Activated naive CD4-positive, alpha-beta T cell treated with anti-CD3 and anti-CD28 coated beads, Interleukin-2, amount 10 ng/mL, durations not matched to agents 7 days and 5 days (primary cell): ENCODE measurements around the gene LANCL3.
"Not testable (repeated sequence)": the region's sequence is repeated elsewhere in the genome, so short reads cannot be mapped to it uniquely, and the experiment has no call there.

Experiments
- CTCF ChIA-PET: fragments of 350-600 bp; sonication (Branson Sonifier 250); formaldehyde crosslinking; loops from one replicate; lab custom pipeline; 2021; ENCODE audit warnings: antibody characterized with exemption; lab: Charles Lee
- DNase-seq: peaks from one replicate; pipeline ENCODE4 v3.0.0-alpha.2; 2020
- H3K27ac Mint-ChIP-seq: one replicate; pipeline ENCODE4 v1.8.0; 2021; ENCODE audit warnings: mild to moderate bottlenecking, moderate library complexity, mixed read lengths
- H3K27me3 Mint-ChIP-seq: one replicate; pipeline ENCODE4 v1.8.0; 2021; ENCODE audit warnings: mild to moderate bottlenecking, mixed read lengths
- H3K36me3 Mint-ChIP-seq: one replicate; pipeline ENCODE4 v1.8.0; 2021; ENCODE audit warnings: mixed read lengths
- H3K4me1 Mint-ChIP-seq: one replicate; pipeline ENCODE4 v1.8.0; 2021; ENCODE audit warnings: mixed read lengths
- H3K4me3 Mint-ChIP-seq: one replicate; pipeline ENCODE4 v1.8.0; 2021; ENCODE audit warnings: mild to moderate bottlenecking, moderate library complexity, mixed read lengths
- H3K9me3 Mint-ChIP-seq: one replicate; pipeline ENCODE4 v1.8.0; 2021; ENCODE audit warnings: mixed read lengths

LANCL3 gene

DNA sequence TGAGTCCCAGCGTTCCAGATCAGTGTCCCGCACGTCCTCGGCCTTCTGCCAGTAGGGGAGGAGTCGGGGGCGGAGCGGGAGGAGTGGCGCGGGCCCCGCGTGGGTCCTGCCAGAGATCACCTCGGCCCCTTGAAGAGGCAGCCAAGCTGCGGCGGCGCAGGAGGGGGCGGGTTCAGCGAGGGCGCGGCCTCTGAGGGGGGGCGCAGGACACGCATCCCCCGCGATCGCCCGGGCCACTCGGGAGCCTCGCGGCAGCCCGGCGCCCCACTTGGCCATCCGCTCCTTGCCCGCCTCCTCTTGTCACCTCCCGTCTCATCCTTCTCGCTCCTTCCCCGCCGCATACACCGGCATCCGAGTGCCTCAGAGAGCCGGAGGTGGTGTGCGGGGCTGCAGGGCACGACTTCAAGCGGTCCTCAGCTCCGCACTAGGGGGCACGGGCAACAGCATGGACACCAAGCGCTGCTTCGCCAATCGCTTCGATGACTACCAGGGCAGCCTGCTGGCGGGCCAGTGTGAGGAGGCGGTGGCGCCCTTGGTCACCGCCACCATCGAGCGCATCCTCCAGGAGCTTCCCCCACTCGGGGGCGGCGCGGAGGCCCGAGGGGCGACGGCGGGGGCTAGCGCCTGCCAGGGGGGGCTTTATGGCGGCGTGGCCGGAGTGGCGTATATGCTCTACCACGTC lies at the start of gene LANCL3:
Gene LANCL3, plus strand, starts transcription at position 236 of the 682 bp plus-strand sequence. Its CDS starts 210 bp downstream, at position 446.
- not testable (repeated sequence) for H3K36me3 Mint-ChIP-seq, H3K9me3 Mint-ChIP-seq, H3K27ac Mint-ChIP-seq
- CTCF ChIA-PET, result interaction anchor here (1.4 kb wide), 1 partner anchor 253 kb away, joined by 7 read pairs; no protein-coding TSS in a partner anchor
- Mint-ChIP-seq H3K4me1 (peaks cover 11% of the 10 kb centered on the region), H3K27me3 (peaks cover 22% of the 10 kb centered on the region), H3K4me3 (peak within 1 kb of the TSS; percentile 74)
- DNase-seq, result peak; percentile 21

DNA sequence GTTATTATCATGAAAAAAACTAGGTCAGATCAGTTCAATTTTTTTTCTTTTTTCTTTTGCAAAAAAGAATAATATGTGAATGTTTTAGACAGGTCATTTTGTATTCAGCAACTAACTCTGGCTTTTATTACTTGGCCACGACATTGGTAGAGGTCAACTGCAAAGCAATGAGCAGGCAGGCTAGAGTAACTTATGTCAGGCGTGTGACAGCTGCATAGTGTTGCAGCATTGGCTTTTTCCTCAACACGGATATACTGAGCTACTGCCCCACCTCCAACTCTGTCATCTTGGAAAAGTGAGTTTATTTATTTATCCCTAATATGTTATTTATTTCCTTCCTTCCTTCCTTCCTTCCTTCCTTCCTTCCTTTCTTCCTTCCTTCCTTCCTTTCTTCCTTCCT lies 47.8 kb upstream of the LANCL3 start:
- not testable (repeated sequence) for H3K27ac Mint-ChIP-seq, H3K4me1 Mint-ChIP-seq

DNA sequence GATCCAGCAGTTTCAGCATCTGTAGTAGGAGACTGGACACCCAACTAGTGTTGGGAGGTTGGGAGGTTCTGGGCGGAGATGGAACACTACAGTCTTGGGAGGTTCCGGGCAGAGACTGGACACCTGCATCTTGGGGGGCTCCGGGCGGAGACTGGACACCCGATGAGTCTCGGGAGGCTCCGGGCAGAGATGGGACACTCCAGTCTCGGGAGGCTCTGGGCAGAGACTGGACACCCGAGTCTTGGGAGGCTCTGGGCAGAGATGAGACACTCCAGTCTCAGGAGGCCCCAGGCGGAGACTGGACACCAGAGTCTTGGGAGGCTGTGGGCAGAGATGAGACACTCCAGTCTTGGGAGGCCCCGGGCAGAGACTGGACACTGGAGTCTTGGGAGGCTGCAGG lies 29.5 kb upstream of the LANCL3 start:
- no peaks in the 10 kb centered on the region for H3K4me1 Mint-ChIP-seq
- no peak overlapping the region for H3K27ac Mint-ChIP-seq
- CTCF ChIA-PET, result no interaction called here
- H3K4me3 Mint-ChIP-seq, result no peak overlapping the region
- no peaks in the 10 kb centered on the region for H3K36me3 Mint-ChIP-seq
- DNase-seq, result no peak
- H3K9me3 Mint-ChIP-seq, result no peaks in the 10 kb centered on the region
- H3K27me3 Mint-ChIP-seq, result no peaks in the 10 kb centered on the region

More for the DNA sequence above, 47.8 kb upstream of the LANCL3 start:
- H3K9me3 Mint-ChIP-seq, CTCF ChIA-PET, DNase-seq, H3K27me3 Mint-ChIP-seq, H3K4me3 Mint-ChIP-seq, H3K36me3 Mint-ChIP-seq: not testable (repeated sequence)

DNA sequence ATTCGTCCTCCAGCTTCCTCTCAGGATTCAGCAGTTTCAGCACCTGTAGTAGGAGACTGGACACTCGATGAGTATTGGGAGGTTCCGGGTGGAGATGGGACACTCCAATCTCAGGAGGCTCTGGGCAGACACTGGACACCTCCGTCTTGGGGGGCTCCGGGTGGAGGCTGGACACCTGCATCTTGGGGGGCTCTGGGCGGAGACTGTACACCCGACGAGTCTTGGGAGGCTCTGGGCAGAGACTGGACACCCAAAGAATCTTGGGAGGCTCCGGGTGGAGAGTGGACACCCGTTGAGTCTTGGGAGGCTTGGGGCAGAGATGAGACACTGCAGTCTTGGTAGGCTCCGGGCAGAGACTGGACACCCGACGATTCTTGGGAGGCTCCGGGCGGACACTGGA lies 28.7 kb upstream of the LANCL3 start:
- no peaks in the 10 kb centered on the region for H3K9me3 Mint-ChIP-seq
- no peak for DNase-seq
- no peaks in the 10 kb centered on the region for H3K4me1 Mint-ChIP-seq
- CTCF ChIA-PET, result no interaction called here
- no peak overlapping the region for H3K4me3 Mint-ChIP-seq
- H3K36me3 Mint-ChIP-seq, result no peaks in the 10 kb centered on the region
- H3K27me3 Mint-ChIP-seq, result no peaks in the 10 kb centered on the region
- H3K27ac Mint-ChIP-seq, result no peak overlapping the region

DNA sequence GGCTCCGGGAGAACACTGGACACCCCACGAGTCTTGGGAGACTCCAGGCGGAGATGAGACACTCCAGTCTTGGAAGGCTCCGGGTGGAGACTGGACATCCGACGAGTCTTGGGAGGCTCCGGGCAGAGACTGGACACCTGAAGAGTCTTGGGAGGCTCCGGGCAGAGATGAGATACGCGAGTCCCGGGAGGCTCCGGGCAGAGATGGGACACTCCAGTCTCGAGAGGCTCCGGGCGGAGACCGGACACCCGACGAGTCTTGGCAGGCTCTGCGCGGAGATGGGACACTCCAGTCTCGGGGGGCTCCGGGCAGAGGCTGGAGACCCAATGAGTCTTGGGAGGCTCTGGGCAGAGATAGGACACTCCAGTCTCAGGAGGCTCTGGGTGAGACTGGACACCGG lies 28.1 kb upstream of the LANCL3 start:
- CTCF ChIA-PET, result no interaction called here
- H3K36me3 Mint-ChIP-seq, result no peaks in the 10 kb centered on the region
- no peaks in the 10 kb centered on the region for H3K9me3 Mint-ChIP-seq
- H3K27me3 Mint-ChIP-seq, result no peaks in the 10 kb centered on the region
- H3K4me1 Mint-ChIP-seq, result no peaks in the 10 kb centered on the region
- no peak for DNase-seq
- no peak overlapping the region for H3K27ac Mint-ChIP-seq
- H3K4me3 Mint-ChIP-seq, result no peak overlapping the region

DNA sequence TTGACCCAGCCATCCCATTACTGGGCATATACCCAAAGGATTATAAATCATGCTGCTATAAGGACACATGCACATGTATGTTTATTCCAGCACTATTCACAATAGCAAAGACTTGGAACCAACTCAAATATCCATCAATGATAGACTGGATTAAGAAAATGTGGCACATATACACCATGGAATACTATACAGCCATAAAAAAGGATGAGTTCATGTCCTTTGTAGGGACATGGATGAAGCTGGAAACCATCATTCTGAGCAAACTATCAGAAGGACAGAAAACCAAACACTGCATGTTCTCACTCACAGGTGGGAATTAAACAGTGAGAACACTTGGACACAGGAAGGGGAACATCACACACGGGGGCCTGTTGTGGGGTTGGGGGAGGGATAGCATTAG lies 26.9 kb upstream of the LANCL3 start:
- H3K27me3 Mint-ChIP-seq, H3K27ac Mint-ChIP-seq, H3K9me3 Mint-ChIP-seq, CTCF ChIA-PET, H3K4me3 Mint-ChIP-seq, H3K4me1 Mint-ChIP-seq, H3K36me3 Mint-ChIP-seq, DNase-seq: not testable (repeated sequence)

DNA sequence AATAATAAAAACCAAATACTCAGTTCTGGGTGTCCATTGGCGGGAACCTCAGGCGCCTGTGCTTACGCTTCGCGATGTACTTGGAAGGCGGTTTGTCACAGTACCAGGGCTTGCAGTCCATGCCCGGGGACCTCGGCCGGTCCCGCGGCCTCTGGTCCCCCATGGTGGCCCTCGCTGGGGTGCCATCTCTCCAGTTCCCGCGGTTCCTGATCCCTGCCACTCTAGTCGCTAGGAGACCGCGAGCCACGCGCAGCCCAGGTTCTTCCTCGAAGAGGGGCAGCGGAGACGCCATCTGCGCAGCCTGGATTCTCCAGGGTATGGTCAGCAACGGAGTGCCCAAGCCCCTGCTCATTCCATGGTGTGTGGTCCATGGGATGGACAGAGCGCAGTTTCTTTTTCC lies 26.4 kb upstream of the LANCL3 start:
- CTCF ChIA-PET, result no interaction called here
- Mint-ChIP-seq H3K4me1 (no peaks in the 10 kb centered on the region), H3K36me3 (no peaks in the 10 kb centered on the region), H3K9me3 (no peaks in the 10 kb centered on the region), H3K4me3 (no peak overlapping the region), H3K27ac (no peak overlapping the region), H3K27me3 (no peaks in the 10 kb centered on the region)
- DNase-seq, result no peak

DNA sequence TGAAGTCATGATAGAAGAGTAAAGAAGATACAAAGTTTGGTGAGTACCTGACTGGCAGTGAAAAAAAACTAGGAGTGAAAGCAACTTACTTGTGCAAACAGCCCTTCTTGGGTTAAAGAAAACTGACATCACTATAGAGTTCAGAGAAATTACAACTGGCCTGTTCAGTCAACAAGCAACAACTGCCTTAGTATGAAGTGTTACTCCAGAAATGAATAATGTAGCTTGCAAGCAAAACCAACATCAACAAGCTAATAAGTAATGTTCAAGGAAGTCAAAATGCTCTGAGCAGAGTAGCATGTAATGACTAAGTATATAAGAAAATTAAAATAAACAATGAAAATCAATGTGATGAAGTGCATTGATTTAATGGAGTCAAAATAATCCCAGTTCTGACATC lies 21.8 kb upstream of the LANCL3 start:
- H3K4me1 Mint-ChIP-seq, DNase-seq, H3K36me3 Mint-ChIP-seq, H3K27me3 Mint-ChIP-seq, H3K4me3 Mint-ChIP-seq, H3K9me3 Mint-ChIP-seq, H3K27ac Mint-ChIP-seq, CTCF ChIA-PET: not testable (repeated sequence)

DNA sequence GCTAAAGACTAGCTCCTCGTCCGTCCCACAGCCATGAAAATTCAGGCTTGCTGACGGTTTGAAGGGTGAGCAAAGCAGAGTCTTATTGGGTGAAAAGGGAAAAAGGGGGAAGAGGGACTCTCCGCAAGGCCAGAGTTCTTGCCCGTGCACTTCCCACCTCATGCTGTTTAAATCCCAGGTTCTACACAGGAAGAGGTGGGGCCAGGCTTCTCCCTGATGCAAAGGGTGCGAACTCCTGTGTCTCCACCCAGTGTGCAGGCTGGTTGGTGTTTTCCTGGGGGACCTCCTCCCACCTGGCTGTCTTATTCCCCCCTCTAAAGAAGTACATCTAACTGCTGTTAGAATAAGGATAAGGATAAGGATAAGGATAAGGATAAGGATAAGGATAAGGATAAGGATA lies 18.0 kb upstream of the LANCL3 start:
- no peak overlapping the region for H3K4me3 Mint-ChIP-seq
- CTCF ChIA-PET, result no interaction called here
- H3K27me3 Mint-ChIP-seq, result no peaks in the 10 kb centered on the region
- no peak overlapping the region for H3K27ac Mint-ChIP-seq
- no peaks in the 10 kb centered on the region for H3K36me3 Mint-ChIP-seq
- no peaks in the 10 kb centered on the region for H3K9me3 Mint-ChIP-seq
- no peaks in the 10 kb centered on the region for H3K4me1 Mint-ChIP-seq
- DNase-seq, result no peak

DNA sequence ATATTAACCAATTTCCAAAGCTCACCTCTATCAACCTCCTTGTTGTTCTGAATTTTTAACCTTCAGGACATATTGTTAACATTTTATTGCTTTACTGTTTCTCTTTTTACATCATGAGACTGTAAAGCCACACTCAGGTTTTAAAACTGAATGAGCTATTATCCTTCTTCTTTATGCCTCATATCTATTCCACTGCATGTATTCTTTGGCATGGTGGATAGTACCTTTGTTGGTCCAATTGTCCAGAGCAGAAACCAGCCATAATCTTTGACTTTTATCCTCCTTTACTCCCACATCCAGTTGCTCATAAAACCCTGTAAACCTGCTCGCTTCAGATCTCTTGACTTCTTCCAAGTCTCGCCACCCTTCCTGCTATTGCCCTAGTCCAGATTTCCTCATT lies 6.2 kb upstream of the LANCL3 start:
- H3K4me3 Mint-ChIP-seq, DNase-seq, H3K36me3 Mint-ChIP-seq, H3K4me1 Mint-ChIP-seq, H3K27ac Mint-ChIP-seq, H3K9me3 Mint-ChIP-seq, CTCF ChIA-PET, H3K27me3 Mint-ChIP-seq: not testable (repeated sequence)

DNA sequence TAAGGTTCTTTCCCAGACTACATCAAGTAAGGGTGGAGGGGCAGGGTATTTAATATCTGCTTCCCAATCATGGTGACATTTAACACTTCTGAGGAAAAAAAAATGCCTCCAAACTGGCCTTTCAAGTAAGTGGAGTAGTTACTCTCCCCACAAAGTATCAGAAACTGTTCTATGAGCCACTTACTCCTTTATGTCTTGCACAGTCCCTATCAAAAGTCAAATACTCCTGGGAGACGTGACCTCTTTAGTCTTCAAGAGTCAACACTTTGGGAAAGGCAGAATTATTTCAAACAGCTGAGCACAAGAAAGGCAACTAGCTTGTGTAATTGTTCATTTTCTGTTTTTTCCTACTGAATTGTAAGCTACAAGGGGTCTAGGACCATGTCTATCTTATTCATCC lies 1.1 kb upstream of the LANCL3 start:
- peaks cover 11% of the 10 kb centered on the region for H3K4me1 Mint-ChIP-seq
- CTCF ChIA-PET, H3K9me3 Mint-ChIP-seq, H3K36me3 Mint-ChIP-seq, H3K27ac Mint-ChIP-seq, H3K4me3 Mint-ChIP-seq, DNase-seq: not testable (repeated sequence)
- H3K27me3 Mint-ChIP-seq, result peaks cover 22% of the 10 kb centered on the region

DNA sequence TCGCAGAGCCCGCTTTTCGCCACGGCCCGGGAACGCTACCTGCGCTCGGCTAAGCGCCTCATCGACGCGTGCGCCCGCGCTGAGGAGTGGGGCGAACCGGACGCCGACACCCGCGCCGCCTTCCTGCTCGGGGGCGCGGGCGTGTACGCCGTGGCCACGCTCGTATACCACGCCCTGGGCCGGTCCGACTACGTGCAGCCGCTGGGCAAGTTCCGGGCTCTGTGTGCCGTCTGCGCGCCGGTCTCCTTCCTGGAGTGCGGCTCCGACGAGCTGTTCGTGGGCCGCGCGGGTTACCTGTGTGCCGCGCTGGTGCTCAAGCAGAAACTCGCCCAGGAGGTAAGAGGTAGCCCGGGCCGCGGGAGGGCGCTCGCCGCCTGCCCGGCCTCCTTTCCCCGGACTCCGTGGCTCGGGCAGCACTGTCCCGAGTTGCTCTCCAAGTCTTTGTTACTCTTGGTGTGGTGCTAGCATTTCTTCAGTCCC lies 687 bp downstream of the LANCL3 start:
- Mint-ChIP-seq H3K4me3 (peak overlapping the region; percentile 74), H3K27me3 (peaks cover 22% of the 10 kb centered on the region), H3K4me1 (peaks cover 11% of the 10 kb centered on the region)
- not testable (repeated sequence) for H3K9me3 Mint-ChIP-seq, H3K36me3 Mint-ChIP-seq, H3K27ac Mint-ChIP-seq
- CTCF ChIA-PET, result interaction anchor here (1.4 kb wide), 1 partner anchor 252 kb away, joined by 7 read pairs; no protein-coding TSS in a partner anchor
- peak; percentile 24 for DNase-seq

DNA sequence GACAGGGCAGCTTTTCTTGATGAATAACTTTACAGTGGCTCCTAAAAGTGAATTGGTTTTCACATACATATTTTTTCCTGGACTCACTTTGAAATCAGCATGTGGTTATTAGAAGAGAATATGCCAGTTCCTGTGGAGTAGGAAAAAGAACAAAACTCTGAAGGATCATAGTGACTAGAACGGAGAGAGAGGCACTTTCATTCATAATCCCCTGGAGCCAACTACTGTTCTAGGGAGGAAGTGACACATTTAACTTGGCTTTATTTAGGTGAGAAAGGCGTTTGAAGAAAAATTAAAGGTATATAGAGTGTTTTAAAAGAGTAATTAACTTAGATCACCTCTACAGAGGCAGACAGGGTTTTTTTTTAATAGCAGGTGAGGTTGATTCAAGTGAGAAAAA lies 1.7 kb downstream of the LANCL3 start:
- peaks cover 22% of the 10 kb centered on the region for H3K27me3 Mint-ChIP-seq
- not testable (repeated sequence) for H3K27ac Mint-ChIP-seq, H3K4me3 Mint-ChIP-seq, H3K36me3 Mint-ChIP-seq, DNase-seq, H3K9me3 Mint-ChIP-seq
- peaks cover 11% of the 10 kb centered on the region for H3K4me1 Mint-ChIP-seq
- CTCF ChIA-PET, result interaction anchor here (1.4 kb wide), 1 partner anchor 251 kb away, joined by 7 read pairs; no protein-coding TSS in a partner anchor

DNA sequence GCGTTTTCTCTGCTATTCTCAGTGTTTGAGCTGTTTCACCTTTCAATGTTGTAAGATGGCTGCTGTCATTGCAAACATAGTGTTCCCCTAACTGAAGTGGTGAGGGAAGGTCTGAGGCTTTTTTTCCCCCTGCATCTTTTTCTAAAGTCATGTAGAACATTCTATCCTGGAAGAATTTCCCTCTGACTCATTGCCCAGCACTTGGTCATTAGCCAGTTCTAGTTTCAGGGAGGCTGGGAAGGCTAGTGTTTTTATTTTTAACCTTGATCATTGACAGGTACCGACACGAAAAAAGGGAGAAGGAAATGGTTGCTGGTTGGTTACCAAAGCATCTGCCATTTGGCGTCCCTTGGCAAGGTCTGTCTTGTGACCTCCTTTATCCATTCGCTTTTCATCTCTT lies 6.6 kb downstream of the LANCL3 start:
- CTCF ChIA-PET, result no interaction called here
- peaks cover 5% of the 10 kb centered on the region for H3K27me3 Mint-ChIP-seq
- DNase-seq, result no peak
- H3K4me1 Mint-ChIP-seq, result peaks cover 3% of the 10 kb centered on the region
- H3K9me3 Mint-ChIP-seq, result no peaks in the 10 kb centered on the region
- no peaks in the 10 kb centered on the region for H3K36me3 Mint-ChIP-seq
- no peak overlapping the region for H3K4me3 Mint-ChIP-seq
- no peak overlapping the region for H3K27ac Mint-ChIP-seq

DNA sequence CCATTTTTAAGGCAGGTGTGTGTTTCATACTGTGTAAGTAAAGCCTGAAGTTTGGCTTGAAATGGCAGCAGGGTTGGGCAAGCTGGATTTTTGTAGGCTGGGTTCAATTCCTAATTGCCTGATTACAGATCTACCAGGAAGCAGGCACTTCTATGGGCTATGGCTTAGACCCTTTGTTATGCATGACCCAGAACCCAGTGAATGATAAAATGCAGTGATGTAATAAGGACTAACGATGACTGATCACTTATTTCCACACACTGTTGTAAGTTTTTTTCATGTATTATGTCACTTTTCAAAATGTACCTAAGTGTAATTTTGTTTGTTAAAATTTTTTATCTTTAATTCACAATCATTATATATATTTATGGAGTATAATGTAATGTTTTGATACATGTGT lies 8.6 kb downstream of the LANCL3 start:
- Mint-ChIP-seq H3K9me3 (no peaks in the 10 kb centered on the region), H3K4me3 (no peak overlapping the region), H3K27me3 (no peaks in the 10 kb centered on the region), H3K36me3 (no peaks in the 10 kb centered on the region), H3K27ac (no peak overlapping the region), H3K4me1 (no peaks in the 10 kb centered on the region)
- no peak for DNase-seq
- CTCF ChIA-PET, result no interaction called here
